Heart left ventricle (tissue), 13 donors: Measurements from ENCODE around the gene SRXN1.

ENCODE experiments used
- POLR2A ChIP-seq, 2 donors: fragments of 450-650 bp; IDR thresholded peaks; one replicate each; pipeline ENCODE4 v1.6.1; 2017; ENCODE audit warnings: antibody characterized with exemption in 2 of 2, mild to moderate bottlenecking in 2 of 2, moderate library complexity in 2 of 2
- TF ChIP-seq, protein P1 (sequence below), 12 donors: fragments of 200-600 bp; sonication (generic) in 4 of 12; IDR thresholded peaks; one replicate each; pipeline versions ENCODE4 v1.5.0 to v1.8.0; 2018 to 2022; ENCODE audit warnings: antibody characterized with exemption in 12 of 12, mild to moderate bottlenecking in 5 of 12
- donor health status: ischemic (EF 13 %, LVEDD 7.1; RV severe dilation, severe dysfunction).
- donor health status: DM: no; HTN: yes; CAD: no.
- donor health status: DM: no; HTN: no; CAD: no.
- donor health status: ischemic (EF 25% LVEDD 6.9; RV normal size, moderate dysfunction).
- donor health status: ischemic (EF 25% LVEDD 5.7; RV mildly dilated, moderate dysfunction).
- donor health status: ischemic (EF 35%, LVEDD 5.7; RV mildly dilated, moderate dysfunction).
- donor health status: nonischemic (EF 11% LVEDD 7.7; RV severe dilation, severe dysfunction).
- donor health status: DM: yes; HTN: yes; CAD: no.
- donor health status: PGD.
- donor health status: ischemic (EF 29% LVEDD 5.4; RV normal size, mild dysfunction).
- donor health status: nonischemic (EF 23%, LVEDD 6.1; RV moderate dilation, normal function).

DNA sequence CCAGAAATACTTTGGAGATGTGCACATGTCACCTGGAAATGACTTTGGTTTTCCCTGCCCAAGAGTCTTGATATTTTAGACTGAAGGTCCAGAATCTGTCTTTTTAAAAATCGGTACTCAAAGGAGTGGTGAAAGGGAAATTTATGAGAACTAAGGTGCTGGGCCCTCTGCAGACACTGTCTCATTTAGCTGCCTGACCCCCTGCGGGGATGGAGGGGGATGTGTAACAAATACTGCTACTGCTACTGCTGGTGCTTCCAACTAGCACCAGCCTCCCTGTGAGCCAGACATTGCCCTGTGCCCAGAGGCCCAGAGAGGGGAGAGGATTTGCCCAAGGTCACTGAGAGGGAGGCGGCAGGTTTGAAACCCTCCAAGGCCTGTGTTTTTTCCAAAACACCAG, 15.6 kb upstream of the SRXN1 start:
- no peak for TF ChIP-seq POLR2A (IDR thresholded peaks at IDR 0.05)
- TF ChIP-seq, protein P1, sequence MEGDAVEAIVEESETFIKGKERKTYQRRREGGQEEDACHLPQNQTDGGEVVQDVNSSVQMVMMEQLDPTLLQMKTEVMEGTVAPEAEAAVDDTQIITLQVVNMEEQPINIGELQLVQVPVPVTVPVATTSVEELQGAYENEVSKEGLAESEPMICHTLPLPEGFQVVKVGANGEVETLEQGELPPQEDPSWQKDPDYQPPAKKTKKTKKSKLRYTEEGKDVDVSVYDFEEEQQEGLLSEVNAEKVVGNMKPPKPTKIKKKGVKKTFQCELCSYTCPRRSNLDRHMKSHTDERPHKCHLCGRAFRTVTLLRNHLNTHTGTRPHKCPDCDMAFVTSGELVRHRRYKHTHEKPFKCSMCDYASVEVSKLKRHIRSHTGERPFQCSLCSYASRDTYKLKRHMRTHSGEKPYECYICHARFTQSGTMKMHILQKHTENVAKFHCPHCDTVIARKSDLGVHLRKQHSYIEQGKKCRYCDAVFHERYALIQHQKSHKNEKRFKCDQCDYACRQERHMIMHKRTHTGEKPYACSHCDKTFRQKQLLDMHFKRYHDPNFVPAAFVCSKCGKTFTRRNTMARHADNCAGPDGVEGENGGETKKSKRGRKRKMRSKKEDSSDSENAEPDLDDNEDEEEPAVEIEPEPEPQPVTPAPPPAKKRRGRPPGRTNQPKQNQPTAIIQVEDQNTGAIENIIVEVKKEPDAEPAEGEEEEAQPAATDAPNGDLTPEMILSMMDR (IDR thresholded peaks at IDR 0.05) = no peak
